A549 (cell line): ENCODE data around the gene ZDHHC1. TPM values are rescaled to one million over a fixed set of nuclear protein-coding genes. Genes with fewer than 3 reads are reported as not detected.
"Not testable (repeated sequence)": the region's sequence is repeated elsewhere in the genome, so short reads cannot be mapped to it uniquely, and the experiment has no call there.

ENCODE experiments used
- ATAC-seq, 2 experiments: fragments of 200-7000 bp in 1 of 2; fragments of >200 bp in 1 of 2; cut with Nextera tagmentation in 1 of 2; cut with Tn5 transposase in 1 of 2; 3 replicates each; pipeline versions ENCODE4 v1.8.0 to v1.9.1; 2018 to 2020; ENCODE audit warnings: mild to moderate bottlenecking in 1 of 2, moderate library complexity in 1 of 2
- CTCF ChIA-PET: fragments of 300-600 bp; sonication (Branson Sonifier 250); formaldehyde crosslinking; extraction: SDS; loops from one replicate; lab custom pipeline; 2021; ENCODE audit warnings: antibody characterized with exemption, inconsistent platforms; lab: Yijun Ruan, JAX
- POLR2A ChIA-PET: fragments of 350-600 bp; formaldehyde crosslinking; extraction: SDS; loops from one replicate; lab custom pipeline; 2021; ENCODE audit warnings: antibody characterized with exemption, inconsistent platforms; lab: Yijun Ruan, JAX
- DNase-seq, 2 experiments: peaks; one replicate each; pipeline versions ENCODE4 v3.0.0 to v3.0.0-alpha.2; 2011 to 2016; ENCODE audit warnings: low read depth in 1 of 2, low spot score in 1 of 2
- FAIRE-seq: peaks from 2 replicates; lab custom pipeline; 2011; peaks lifted over from hg19 to GRCh38; lab: Jason Lieb, UNC
- H3K27ac ChIP-seq, 2 experiments: fragments of >200 bp; sonication (Bioruptor Twin); formaldehyde crosslinking; 3 replicates each; pipeline ENCODE4 v1.5.1; 2016 to 2017
- H3K4me1 ChIP-seq: fragments of >200 bp; sonication (Bioruptor Twin); formaldehyde crosslinking; 3 replicates; pipeline ENCODE4 v1.6.1; 2016
- H3K4me2 ChIP-seq: fragments of >200 bp; sonication (Bioruptor Twin); formaldehyde crosslinking; 3 replicates; pipeline ENCODE4 v1.6.1; 2016
- H3K4me3 ChIP-seq: fragments of >200 bp; sonication (Bioruptor Twin); formaldehyde crosslinking; 3 replicates; pipeline ENCODE4 v1.5.1; 2016
- H3K9me3 ChIP-seq: fragments of >200 bp; sonication (Bioruptor Twin); formaldehyde crosslinking; 3 replicates; pipeline ENCODE4 v1.6.1; 2016
- CBX8 ChIP-seq: fragments of 200-600 bp; sonication (generic); IDR thresholded peaks from 2 replicates; pipeline ENCODE4 v1.6.1; 2016
- CHD2 ChIP-seq: fragments of 150-350 bp; IDR thresholded peaks from 2 replicates; pipeline ENCODE4 v1.6.1; 2014; ENCODE audit warnings: low read length; ENCODE audit not compliant: partially characterized antibody
- CTCF ChIP-seq: fragments of >200 bp; sonication (Bioruptor Twin); formaldehyde crosslinking; IDR thresholded peaks from 3 replicates; pipeline ENCODE4 v1.5.1; 2016
- ESRRA ChIP-seq: fragments of 150-350 bp; IDR thresholded peaks from 2 replicates; pipeline ENCODE4 v1.6.1; 2014; ENCODE audit warnings: mild to moderate bottlenecking, low read length, borderline replicate concordance
- FOSB ChIP-seq: fragments of 250-450 bp; sonication (Bioruptor Pico); IDR thresholded peaks from 2 replicates; pipeline ENCODE4 v1.5.0; 2020; ENCODE audit warnings: mild to moderate bottlenecking, moderate library complexity
- HES2 ChIP-seq: fragments of >200 bp; sonication (Bioruptor Twin); formaldehyde crosslinking; IDR thresholded peaks from 2 replicates; pipeline ENCODE4 v1.6.1; 2016
- HEYL ChIP-seq: fragments of 250-450 bp; sonication (Bioruptor Pico); IDR thresholded peaks from 2 replicates; pipeline ENCODE4 v1.8.0; 2021; ENCODE audit warnings: mild to moderate bottlenecking, moderate library complexity
- JUN ChIP-seq, 2 experiments: fragments of >200 bp; sonication (Bioruptor Twin); formaldehyde crosslinking; IDR thresholded peaks; 2 replicates in 1 of 2; 3 replicates in 1 of 2; pipeline ENCODE4 v1.6.1; 2016 to 2017
- MAFK ChIP-seq: fragments of 450-650 bp; IDR thresholded peaks from 2 replicates; pipeline ENCODE4 v1.6.1; 2014; ENCODE audit not compliant: partially characterized antibody
- NPAS2 ChIP-seq: fragments of 250-450 bp; sonication (Bioruptor Pico); IDR thresholded peaks from 2 replicates; pipeline ENCODE4 v1.8.0; 2022; ENCODE audit warnings: mild to moderate bottlenecking, moderate library complexity, borderline replicate concordance
- RAD21 ChIP-seq, 2 experiments: fragments of >200 bp in 1 of 2; sonication (Bioruptor Twin) in 1 of 2; formaldehyde crosslinking in 1 of 2; IDR thresholded peaks in 1 of 2; conservative IDR thresholded peaks in 1 of 2; 2 replicates in 1 of 2; 3 replicates in 1 of 2; pipeline ENCODE4 v1.6.1; 2012 to 2018; ENCODE audit warnings: inconsistent platforms in 1 of 2
- RARB ChIP-seq: fragments of 250-450 bp; sonication (Bioruptor Pico); IDR thresholded peaks from 2 replicates; pipeline ENCODE4 v1.8.0; 2021; ENCODE audit warnings: mild to moderate bottlenecking, moderate library complexity
- SMC3 ChIP-seq: fragments of >200 bp; sonication (Bioruptor Twin); formaldehyde crosslinking; IDR thresholded peaks from 3 replicates; pipeline ENCODE4 v1.6.1; 2018; ENCODE audit warnings: inconsistent platforms
- SREBF2 ChIP-seq: fragments of 450-650 bp; IDR thresholded peaks from 2 replicates; pipeline ENCODE4 v1.6.1; 2014; ENCODE audit warnings: mild to moderate bottlenecking, moderate library complexity
- TFCP2L1 ChIP-seq: fragments of 250-450 bp; sonication (Bioruptor Pico); IDR thresholded peaks from 2 replicates; pipeline ENCODE4 v1.5.0; 2021; ENCODE audit warnings: mild to moderate bottlenecking
- WGBS: methylation state at CpG from one replicate; pipeline ENCODE4 v1.1.6; 2017; ENCODE audit errors: missing lambda C conversion rate; 5-methylcytosine and 5-hydroxymethylcytosine counted together
- polyA plus RNA-seq, 4 experiments: library from polyadenylated mRNA; depleted of rRNA in 3 of 4; stranded (reverse); fragments of >200 nt; fragmentation: RNase III in 1 of 4; extraction: RNeasy Plus Mini Kit Qiagen cat#74134 plus additional on column Dnase treatment in 1 of 4; gene quantifications; 2 replicates in 3 of 4; 3 replicates in 1 of 4; pipeline ENCODE4 v1.2.3, GENCODE V29; 2011 to 2017
- TF ChIP-seq, protein P1 (sequence below): fragments of 250-450 bp; sonication (Bioruptor Pico); IDR thresholded peaks from 2 replicates; pipeline ENCODE4 v1.5.0; 2021; ENCODE audit warnings: mild to moderate bottlenecking, moderate library complexity, borderline replicate concordance

ZDHHC1 gene
- polyA plus RNA-seq, 2 of the 4 experiments (the other 2 are of a cell fraction), result 3.5 to 5.9 TPM

GRCh38 chr16:67378642-67379041 is 37.6 kb downstream of the ZDHHC1 start (continued):
- TF ChIP-seq FOSB (CRISPR knock-in tag) (no peak), TFCP2L1 (CRISPR knock-in tag) (no peak)

DNA sequence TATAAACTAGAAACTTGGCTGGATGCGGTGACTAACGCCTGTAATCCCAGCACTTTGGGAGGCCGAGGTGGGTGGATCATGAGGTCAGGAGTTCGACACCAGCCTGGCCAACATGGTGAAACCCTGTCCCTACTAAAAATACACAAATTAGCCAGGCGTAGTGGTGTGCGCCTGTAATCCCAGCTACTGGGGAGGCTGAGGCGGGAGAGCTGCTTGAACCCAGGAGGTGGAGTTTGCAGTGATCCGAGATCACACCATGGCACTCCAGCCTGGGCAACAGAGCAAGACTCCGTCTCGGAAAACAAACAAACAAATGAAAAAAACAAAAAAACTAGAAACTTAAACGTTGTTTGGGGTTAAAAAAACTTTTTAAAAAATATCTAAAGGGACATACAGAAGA is 40.3 kb downstream of the ZDHHC1 start:
- H3K4me1 ChIP-seq, ATAC-seq, H3K4me2 ChIP-seq, FAIRE-seq, DNase-seq, H3K27ac ChIP-seq, H3K9me3 ChIP-seq, POLR2A ChIA-PET, H3K4me3 ChIP-seq: not testable (repeated sequence)
- CTCF ChIA-PET, result interaction anchor here (0.7 to 1.5 kb wide), 4 partner anchors 20 to 145 kb away, joined by 3 to 5 read pairs (median 4); no protein-coding TSS in a partner anchor
- 79% methylated on average over 11 of the region's 11 CpGs for WGBS

DNA sequence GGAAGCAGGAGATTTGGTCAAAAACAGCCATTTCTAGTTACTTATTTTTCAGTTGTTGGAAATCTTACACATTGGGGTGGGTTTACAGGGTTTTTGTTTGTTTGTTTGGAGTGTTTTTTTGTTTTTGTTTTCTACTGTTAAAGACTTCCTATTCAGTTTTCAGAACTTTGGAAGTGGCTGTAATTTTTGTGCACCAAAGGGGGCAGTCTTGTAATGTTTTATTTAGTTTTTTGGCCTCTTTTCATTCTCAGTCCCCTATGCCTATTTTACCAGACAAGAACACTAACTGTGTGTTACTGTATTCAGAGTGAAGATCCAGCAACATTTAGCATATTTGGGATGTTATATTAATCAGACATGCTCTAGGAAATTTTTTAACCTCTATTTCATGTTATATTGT is 43.6 kb downstream of the ZDHHC1 start:
- Histone ChIP-seq H3K4me3 (no peak overlapping the region), H3K4me2 (no peak overlapping the region), H3K4me1 (peaks cover 4% of the 10 kb centered on the region; the same call in 1 of the 3 replicates), H3K27ac (no peak overlapping the region), H3K9me3 (no peaks in the 10 kb centered on the region)
- peak in 1 of 2 experiments; percentile 41 for DNase-seq
- FAIRE-seq, result no peak
- ATAC-seq, result peak in 1 of 2 experiments; percentile 61; a peak in 2 of 6 replicates
- ChIA-PET POLR2A (no interaction called here), CTCF (interaction anchor here (0.8 to 1.6 kb wide), 7 partner anchors 10 to 102 kb away, joined by 3 to 4 read pairs (median 3); no protein-coding TSS in a partner anchor)
- TF ChIP-seq JUN (IDR thresholded peaks at IDR 0.05) (no peak), ESRRA (no peak), RAD21 (conservative IDR thresholded peaks at IDR 0.05 in 1 of 2, IDR thresholded peaks at IDR 0.05 in 1 of 2) (peak; percentile 38 to 58; a peak in 4 of 5 replicates), HEYL (CRISPR knock-in tag) (no peak), MAFK (no peak), CTCF (peak; percentile 44)

- POLR2A ChIA-PET, result no interaction called here
Observed at GRCh38 chr16:67370661-67371060, 45.6 kb downstream of the ZDHHC1 start.

More at GRCh38 chr16:67370661-67371060, 45.6 kb downstream of the ZDHHC1 start:
- H3K4me1 ChIP-seq, result peaks cover 4% of the 10 kb centered on the region; the same call in 1 of the 3 replicates
- no peak for ATAC-seq
- no peak overlapping the region for H3K4me3 ChIP-seq
- 44% methylated on average over 4 of the region's 4 CpGs for WGBS
- no peak for DNase-seq
- no peak for FAIRE-seq
- no peak overlapping the region for H3K27ac ChIP-seq
- TF ChIP-seq SMC3 (no peak), MAFK (no peak), CBX8 (no peak), NPAS2 (CRISPR knock-in tag) (no peak), HES2 (no peak), SREBF2 (no peak), CHD2 (no peak), ESRRA (no peak), RARB (CRISPR knock-in tag) (no peak)
- TF ChIP-seq, protein P1, sequence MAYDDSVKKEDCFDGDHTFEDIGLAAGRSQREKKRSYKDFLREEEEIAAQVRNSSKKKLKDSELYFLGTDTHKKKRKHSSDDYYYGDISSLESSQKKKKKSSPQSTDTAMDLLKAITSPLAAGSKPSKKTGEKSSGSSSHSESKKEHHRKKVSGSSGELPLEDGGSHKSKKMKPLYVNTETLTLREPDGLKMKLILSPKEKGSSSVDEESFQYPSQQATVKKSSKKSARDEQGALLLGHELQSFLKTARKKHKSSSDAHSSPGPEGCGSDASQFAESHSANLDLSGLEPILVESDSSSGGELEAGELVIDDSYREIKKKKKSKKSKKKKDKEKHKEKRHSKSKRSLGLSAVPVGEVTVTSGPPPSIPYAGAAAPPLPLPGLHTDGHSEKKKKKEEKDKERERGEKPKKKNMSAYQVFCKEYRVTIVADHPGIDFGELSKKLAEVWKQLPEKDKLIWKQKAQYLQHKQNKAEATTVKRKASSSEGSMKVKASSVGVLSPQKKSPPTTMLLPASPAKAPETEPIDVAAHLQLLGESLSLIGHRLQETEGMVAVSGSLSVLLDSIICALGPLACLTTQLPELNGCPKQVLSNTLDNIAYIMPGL (CRISPR knock-in tag), result no peak
- no peak overlapping the region for H3K4me2 ChIP-seq
- H3K9me3 ChIP-seq, result no peaks in the 10 kb centered on the region
- CTCF ChIA-PET, result interaction anchor here (1.1 kb wide), 1 partner anchor 44 kb away, joined by 3 read pairs; the partner anchor contains the start of genes KCTD19 and LRRC36
